HG03520 (cell line): ENCODE measurements around the gene DENND1A.
"Not testable (repeated sequence)": the region's sequence is repeated elsewhere in the genome, so short reads cannot be mapped to it uniquely, and the experiment has no call there.

Source experiments
- ATAC-seq: cut with Tn5 transposase; IDR thresholded peaks from one replicate; pipeline ENCODE4 v1.9.1; 2021; ENCODE audit warnings: mild to moderate bottlenecking, moderate library complexity; ENCODE audit not compliant: unreplicated experiment

DENND1A gene

DNA sequence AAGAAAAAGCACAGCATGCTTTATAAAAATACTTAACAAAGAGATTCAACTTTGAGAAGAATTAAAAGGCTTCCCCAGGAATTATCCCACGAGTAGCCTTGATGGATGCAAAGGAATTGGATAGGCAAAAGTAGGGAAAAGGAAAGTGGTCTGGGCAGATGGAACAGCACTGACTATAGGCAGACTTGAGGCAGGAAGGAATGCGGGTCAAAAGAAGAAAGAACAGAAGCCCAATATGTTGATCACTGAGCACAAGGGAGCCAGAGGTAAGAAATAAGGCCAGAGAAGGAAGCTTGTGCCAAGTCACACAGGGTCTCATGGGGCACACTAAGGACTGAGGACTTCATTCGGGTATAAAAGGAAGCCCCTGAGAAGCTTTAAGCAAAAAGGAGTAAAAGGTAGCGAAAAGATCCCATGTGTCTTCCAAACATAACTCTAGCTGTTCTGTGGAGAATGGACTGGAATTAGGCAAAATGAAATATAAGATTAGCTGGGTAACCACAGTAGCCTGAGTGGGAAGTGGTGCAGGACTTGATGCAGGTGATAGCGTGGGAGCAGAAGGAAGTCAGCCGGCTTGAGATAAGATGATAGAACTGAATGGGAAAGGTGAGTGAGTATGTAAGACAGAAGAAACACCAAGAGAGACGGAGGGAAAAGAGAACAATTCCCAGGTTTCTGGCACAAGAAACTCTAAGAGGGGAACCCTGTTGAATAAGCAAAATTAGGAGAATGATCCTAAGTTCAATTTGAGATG, 106.6 kb downstream of the DENND1A start:
- no peak for ATAC-seq

DNA sequence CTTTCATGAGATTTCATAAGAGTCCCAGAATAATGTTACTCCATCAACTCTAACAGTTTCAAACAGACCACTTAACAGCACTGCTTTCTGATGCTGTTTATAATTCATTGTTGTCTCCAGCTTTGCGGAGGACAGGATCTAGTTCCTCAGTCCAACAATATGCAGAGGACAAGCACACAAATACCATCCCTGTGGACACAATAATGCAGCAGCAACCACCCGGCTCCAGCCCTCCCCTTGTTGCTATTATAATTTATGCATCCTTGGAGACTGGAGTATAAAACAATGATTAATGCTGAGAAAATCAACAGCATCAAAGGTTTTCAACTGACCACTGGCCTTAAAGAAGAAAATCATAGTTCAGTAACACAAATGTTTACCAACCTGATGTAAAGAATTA, 108.3 kb downstream of the DENND1A start:
- no peak for ATAC-seq

DNA sequence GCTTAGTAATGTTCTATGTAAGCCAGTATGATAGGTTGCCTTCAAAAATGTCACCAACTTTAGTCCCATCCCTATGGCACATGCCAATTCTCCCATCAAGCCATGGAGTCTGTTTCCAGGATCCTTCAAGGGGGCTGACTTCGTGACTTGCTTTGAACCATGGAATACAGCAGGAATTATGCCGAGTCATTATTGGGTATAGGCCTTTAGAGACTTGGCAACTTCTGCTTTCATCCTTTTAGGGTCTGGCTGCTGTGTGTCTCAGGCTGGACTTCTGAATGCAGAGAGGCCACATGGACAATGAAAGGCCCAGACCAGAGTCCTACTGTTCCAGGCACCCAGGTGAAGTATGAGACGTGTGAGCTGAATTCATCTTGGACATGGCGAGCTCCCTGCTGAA, 109.8 kb downstream of the DENND1A start:
- ATAC-seq: no peak

DNA sequence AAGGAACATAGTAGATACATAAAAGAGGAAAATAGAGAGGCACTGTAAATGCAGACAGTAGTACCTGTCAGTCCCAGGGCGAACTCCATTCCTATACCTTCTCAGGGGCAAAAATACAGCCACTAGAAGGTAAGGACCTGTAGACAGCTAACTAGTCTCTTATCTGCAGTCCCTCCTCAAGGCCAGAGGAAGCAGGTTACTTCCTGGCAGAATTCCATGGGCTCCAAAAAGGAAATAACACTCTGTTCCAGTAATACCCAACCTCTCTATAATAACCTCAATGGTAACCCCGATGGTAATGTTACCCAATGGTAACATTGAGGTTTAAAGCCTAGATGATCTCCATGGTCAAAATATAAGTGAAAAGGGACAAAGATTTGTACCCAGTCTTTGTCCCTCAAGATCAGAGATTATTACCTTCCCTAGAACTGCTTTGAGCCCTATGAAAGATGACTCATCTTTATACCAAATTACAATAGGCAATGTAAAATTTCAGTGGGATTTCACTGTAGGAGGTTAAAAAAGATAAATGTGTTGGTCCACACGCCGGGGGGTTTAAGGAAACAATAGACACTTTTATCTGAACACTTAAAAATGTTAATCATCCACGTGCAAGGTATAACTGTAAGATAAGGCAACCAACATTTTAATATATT, 113.0 kb downstream of the DENND1A start:
- ATAC-seq: no peak

DNA sequence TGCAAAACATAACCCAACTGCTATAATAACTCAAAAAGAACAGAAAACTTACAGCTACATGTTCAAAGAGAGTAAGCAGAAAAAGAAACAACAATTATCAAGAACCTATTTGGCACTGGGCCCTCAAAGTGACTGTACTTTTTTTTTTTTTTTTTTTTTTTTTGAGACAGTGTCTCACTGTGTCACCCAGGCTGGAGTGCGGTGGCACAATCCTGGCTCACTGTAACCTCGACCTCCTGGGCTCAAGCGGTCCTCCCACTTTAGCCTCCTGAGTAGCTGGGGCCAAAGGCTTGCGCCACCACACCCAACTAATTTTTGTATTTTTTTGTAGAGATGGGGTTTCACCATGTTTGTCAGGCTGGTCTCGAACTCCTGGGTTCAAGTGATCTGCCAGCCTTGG, 114.1 kb downstream of the DENND1A start:
- not testable (repeated sequence) for ATAC-seq

DNA sequence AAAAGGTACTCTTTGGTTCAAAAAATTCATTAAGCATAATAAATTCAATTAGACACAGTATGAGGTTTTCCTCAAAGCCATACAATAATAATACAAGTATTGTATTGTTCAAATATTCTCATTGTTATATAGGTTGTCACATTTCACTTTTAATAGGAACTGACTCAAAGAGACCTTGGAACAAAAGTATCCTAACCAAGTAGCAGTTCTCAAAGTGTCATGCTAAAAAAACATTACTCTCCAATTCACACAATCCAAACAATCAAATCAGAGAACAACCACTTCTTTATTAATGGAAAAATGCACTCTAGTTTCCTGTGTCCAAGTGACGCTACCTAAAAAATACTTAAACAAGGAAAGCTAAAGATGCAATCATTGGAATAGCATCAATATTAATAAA, 115.4 kb downstream of the DENND1A start:
- ATAC-seq: no peak

DNA sequence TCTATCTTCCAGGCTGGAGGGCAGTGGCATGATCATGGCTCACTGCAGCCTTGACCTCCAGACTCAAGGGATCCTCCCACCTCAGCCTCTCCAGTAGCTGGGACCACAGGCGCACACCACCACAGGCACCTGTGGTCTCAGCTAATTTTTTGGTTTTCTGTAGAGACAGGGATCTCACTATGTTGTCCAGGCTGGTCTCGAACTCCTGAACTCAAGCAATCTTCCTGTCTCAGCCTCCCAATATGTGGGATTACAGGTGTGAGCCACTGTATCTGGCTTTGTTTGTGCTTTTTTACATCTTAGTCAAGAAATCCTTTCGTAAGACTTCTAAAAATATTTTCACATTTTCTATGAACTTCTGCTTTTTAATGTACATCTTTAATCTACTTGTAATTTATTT, 116.9 kb downstream of the DENND1A start:
- ATAC-seq: no peak

DNA sequence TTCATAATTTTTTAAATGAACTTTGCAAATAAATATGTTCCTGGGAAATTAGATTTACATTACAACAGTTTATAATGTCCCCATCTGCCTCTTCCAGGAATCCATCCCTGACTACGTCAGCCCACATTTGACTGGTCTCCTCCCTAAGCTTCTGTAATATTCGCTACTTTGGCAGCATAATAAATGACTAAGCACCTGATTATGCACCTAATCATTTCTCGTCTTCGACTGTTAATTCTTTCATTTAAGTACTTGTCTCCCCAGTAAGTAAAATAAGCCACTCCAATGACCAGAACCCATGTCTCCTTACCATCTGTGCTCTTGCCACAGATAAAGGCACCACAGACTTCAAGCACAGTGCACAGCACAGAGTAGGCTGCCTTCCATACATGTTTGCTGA, 122.7 kb downstream of the DENND1A start:
- ATAC-seq: no peak

DNA sequence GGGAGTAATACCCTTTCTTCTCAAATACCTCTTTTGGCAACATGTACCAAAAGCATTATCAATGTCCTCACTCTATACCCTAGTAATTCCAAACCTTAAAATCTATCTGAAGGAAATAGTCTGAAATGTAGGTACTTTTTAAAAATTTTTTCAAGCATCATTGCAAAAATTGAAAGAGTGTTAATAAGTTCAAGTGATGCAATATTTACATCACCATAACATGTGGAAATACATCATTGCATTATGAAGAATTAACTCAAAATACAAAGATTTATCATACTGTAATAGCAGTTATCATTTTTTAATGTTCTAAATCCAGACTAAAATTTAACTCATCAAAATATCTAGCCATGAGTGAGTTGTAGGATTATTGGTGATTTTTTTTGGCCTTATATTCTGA, 123.1 kb downstream of the DENND1A start:
- no peak for ATAC-seq

DNA sequence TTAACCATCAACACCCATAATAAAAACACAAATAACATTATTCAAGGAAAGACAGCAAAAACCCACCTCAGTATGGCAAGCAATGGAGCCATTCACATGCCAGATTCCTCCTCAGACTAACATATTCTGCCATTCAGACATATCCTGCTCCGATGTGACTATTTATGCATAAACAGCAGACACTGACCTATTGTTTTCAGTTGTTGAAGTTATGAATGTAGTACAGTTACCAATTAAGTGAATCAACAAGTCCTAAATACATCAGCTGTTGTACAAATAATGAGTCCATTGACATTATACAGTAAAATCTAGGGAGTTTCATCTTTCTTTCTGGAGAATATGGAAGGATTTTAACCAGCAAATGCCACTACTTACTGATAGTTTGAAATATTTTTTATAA, 131.7 kb downstream of the DENND1A start:
- ATAC-seq: no peak

DNA sequence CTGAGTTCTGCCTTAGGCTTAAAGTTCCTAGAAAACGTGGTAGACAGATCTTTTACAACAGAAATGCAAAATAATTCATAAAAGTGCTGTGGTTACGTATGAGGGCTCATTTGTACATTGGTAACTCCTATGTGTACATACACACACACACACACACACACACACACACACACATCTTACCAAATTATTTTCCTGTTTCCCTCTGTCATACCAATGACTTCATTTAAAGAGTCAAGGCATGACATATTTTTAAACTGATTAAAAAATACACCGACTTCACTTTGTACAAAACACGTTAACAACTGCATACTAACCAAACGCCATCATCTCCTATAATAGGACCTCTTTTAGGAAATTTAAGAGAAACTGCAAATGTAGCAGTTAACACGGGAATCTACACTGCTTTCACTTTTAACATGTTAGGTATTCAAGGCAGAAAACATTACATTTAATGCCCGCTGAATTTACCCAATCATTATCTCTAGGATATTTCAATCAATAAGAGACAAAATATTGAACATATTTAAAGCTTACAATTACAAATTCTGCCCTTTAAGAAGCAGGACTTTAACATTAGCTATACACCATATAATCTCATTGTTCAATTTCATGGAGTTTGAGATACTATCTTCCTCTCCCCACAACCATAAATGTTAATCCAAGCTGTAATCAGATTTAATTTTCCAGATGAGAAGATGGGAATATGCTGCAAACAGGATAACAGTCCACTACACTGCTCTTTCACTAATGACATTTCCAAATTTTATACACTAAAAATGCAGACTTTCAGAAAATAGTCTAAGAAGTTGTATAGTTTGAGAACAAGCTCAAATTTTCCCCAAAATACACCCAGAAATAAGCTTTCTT, 133.1 kb downstream of the DENND1A start:
- ATAC-seq: no peak

DNA sequence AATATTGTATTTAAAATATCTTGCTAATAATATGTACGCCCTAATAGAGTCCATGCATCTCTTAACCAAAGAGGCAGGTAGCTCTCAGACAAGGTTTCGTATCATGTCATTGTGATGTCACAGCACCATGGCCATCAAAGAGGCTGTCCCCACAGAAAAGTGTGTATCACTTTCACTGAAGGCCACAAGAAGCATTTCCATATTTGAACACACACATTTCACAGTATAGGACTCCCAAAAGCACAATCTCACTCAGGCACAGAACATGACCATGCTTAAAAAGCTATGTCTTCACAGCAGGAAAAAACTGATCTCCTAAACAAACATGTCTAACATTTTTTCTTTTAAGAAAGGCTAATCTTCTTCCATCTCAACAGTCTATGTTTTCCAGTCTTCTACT, 133.8 kb downstream of the DENND1A start:
- no peak for ATAC-seq

DNA sequence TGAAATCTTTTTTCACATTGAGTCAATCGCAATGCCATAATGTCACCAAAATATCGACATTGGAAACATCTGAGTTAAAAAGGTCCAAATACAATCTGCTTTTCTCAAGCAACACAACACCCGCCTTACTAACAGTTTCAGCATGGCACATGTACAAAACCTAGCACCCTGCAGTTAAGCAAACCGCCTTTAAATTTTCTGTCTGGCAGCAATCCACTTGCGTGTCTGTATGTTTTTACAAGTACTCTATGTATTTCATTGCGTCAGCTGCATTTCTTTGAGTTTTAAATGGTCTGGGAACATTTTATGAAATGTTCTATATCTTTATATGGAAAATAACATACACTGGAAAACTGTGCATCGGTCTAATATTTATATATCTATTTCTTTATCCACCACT, 134.6 kb downstream of the DENND1A start:
- ATAC-seq: no peak

DNA sequence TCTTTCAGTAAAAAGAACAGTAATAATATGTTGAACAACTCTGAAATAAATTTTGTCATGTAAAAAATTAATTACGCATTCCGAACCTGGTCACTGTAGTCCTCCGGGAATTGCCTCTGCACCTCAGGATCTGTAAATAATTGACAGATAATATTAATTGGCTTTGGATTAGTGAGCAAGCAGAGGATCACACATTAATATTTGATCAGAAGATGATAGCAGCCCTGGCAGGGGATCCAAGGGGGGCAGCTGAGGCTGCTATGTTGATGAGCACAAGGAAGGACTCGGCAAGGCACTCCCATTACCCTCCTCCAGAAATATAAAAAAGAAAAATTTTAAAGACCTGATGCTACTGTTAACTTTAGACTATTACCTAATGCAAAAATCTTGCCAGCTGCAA, 137.4 kb downstream of the DENND1A start:
- ATAC-seq: no peak

DNA sequence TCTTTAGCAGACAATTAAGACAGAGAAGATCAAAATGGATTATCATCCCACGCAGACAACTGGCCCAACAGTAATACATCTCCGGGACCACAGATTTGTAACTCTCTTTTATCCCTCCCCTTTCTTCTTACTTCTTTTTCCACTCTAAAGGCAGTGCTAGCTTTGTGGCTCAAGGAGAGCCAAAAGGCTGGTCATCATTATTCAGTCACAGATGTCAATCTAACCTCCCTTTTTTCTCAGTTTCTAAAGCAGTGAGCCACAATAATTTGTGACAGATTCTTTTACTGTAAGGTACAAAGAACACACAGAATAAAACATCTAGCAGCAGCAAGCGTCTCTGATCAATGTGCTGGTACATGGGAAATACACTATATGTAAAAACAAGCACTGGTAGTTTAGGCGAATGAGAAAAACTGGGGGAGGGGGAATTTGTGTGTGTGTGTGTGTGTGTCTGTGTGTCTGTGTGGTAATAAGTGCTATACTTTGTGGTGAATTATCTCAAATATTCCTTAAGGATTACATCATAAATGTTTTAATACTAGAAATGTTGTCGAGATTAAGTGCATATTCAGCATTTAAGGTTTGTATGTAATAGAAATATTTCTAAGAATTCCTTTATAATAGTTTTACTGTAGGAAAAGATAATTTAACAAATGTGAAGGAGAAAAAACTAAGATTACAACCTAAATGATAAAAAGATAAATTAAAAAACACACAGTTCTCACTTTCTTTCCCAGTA, 140.2 kb downstream of the DENND1A start:
- ATAC-seq: no peak

DNA sequence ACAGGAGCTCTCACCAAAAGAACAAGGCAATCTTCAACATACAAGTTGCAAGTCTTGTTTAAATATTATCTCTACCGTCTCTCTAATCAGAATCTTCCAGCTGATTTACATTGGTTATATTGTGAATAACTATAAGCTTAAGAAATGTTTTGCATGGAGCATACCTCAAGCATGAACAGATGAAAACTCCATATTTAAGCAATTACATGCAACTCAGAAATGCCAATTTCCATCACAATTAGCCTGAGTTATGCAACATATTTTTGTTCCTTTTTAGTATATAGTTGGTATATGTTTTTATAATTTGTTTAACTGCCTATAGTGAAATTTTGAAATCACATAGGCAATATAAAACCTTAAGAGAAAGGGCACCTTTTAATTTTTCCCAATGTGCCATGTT, 142.5 kb downstream of the DENND1A start:
- no peak for ATAC-seq

DNA sequence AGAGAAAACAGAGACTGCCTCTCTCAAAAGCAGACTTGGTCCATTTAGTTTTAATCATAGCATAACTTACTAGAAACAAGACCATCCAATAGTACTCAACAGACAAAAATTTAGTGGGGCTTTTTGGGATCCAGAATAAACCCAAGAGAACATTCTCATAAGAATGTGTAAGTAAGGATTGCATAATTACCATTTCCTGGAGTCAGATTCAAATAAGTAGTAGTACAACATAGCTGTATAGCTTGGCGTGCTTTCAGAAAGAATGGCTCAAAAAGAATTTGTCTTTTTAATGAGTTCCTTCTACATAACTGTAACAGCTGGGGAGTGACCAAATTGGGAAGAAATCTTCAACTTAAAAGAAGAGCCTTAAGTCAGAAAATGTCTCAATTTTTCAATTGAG, 145.4 kb downstream of the DENND1A start:
- ATAC-seq: no peak

DNA sequence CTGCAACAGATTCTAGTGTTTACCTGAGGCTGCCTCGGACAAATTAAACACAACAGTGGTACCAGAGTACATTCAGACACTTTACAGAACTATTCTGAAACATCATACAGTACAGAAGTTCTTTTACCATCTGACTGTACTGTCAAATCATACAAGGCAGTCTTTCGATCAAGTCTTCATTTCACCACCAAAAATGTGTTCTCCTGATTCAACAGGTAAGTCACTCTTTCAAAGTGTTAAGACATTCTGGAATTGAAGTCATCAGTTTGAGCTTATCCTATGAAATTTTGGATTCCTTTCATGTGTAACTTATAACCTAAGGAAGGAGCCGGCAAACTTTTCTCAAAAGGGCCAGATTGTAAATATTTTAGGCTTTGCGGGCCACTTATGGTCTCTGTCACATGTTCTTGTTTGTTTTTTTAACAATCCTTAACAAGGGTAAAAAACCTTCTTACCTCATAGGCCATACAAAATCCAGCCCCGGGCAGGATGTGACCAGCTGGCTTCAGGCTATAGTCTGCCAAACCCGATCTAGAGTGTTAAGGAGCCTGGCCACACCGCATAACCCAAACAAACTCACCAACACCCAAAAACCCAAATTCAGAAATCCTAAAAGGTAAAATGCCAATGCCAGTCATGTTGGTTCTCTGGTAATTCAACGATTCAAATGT, 151.6 kb downstream of the DENND1A start:
- no peak for ATAC-seq

DNA sequence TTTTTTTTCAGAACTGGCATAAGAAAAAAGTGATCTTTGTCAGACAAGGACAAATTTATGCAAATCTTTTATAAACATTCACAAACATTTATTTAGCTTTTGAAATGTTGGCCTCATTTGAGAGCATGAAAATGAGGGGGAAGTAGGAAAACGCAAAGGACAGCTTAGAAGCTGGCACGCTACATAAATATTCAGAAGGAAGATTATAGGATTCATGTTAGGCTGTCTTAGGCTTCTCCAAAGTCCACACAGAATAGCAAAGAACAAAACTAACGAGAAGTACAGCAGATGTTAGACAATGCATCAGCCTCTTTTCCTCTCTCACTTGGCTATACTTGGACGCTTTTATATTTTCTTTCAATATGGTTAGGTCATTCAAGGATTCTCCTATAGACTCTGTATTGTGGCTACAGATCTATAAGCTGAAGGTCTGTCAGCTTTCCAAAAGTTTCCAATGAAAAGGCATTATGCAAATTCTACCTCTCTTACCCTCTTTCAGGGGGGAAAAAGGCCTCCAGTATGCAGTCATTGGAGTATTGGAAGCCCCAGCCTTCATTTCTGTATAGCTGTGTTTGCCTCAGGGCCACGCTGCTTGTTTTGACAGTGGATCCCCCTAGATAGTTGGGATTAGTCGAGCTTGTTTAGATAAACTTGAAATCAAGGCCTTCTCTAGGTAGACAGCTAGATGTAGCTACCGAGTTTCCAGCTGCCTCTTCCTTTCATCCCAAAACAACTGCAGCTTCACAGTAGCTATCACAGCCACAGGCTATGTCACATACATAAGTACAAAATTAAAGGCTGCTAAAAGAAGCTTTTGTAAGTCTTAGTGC, 153.0 kb downstream of the DENND1A start:
- ATAC-seq: no peak
